ENCODE results near the gene ST3GAL6.

GRCh38 chr3:98750276-98750919 is 12.7 kb upstream of the ST3GAL6 start:
- TF ChIP-seq CTCF (IDR thresholded peaks at IDR 0.05; ENCODE audit: poor library complexity, severe bottlenecking) (no peak), POLR2AphosphoS5 (IDR thresholded peaks at IDR 0.05) (no peak), EP300 (conservative IDR thresholded peaks at IDR 0.05; ENCODE audit: poor library complexity, severe bottlenecking) (no peak), EZH2 (IDR thresholded peaks at IDR 0.05; ENCODE audit: borderline replicate concordance, insufficient read depth, low read length, poor library complexity, severe bottlenecking) (no peak)
